ENCODE results near the gene OR52B6. TPM values are rescaled to one million over a fixed set of nuclear protein-coding genes. Genes with fewer than 3 reads are reported as not detected.

OR52B6 gene
- total and polyA plus RNA-seq, 2 donors (not counting 1 experiment from before 2014, with no cell fraction given): not detected

DNA sequence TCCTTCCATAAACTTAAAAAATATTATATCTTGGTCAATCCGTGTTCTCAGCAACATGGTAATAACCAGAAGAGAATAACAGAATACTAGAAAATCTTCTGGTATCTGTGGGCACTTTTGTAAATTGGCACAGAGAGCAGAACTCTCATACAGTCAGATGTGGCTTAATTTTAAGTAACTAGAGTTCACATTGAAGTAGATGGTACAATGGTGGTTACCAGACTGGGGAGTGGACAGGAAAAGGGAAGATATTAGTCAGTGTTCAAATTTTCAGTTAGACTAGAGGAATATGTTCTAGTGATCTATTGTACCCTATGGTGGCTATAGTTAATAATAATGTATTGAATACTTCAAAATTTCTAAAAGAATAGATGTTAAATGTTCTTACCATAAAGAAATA lies 39.2 kb upstream of the OR52B6 start:
- WGBS (ENCODE audit: insufficient coverage): no CpG with 5 or more reads among the region's 1 CpG
- Histone ChIP-seq H3K27ac (ENCODE audit: low read length in 2 of 2) (no peak overlapping the region), H3K27me3 (replicated peaks in 1 of 4; ENCODE audit: control extremely low read depth in 1 of 4, control insufficient read depth in 3 of 4, insufficient read depth in 4 of 4, low read length in 3 of 4) (no peaks in the 10 kb centered on the region), H3K4me1 (ENCODE audit: control insufficient read depth in 2 of 2, insufficient read depth in 2 of 2, low read length in 2 of 2) (no peaks in the 10 kb centered on the region), H3K4me2 (replicated peaks; ENCODE audit: low read depth, low read length, poor library complexity, severe bottlenecking) (no peak overlapping the region), H3K36me3 (replicated peaks in 1 of 2; ENCODE audit: control extremely low read depth in 1 of 2, control insufficient read depth in 1 of 2, extremely low read depth in 1 of 2, insufficient read depth in 2 of 2, low read length in 1 of 2) (no peaks in the 10 kb centered on the region), H3K4me3 (ENCODE audit: control extremely low read depth in 1 of 5, extremely low read depth in 1 of 5, insufficient read depth in 1 of 5, low read depth in 2 of 5, low read length in 4 of 5) (no peak overlapping the region), H3K79me2 (ENCODE audit: control insufficient read depth, insufficient read depth, low read length) (no peaks in the 10 kb centered on the region), H2AFZ (ENCODE audit: insufficient read depth, low read depth, low read length, poor library complexity, severe bottlenecking) (no peak overlapping the region), H3K9ac (ENCODE audit: low read length) (no peak overlapping the region), H3K9me3 (ENCODE audit: control extremely low read depth in 1 of 3, control insufficient read depth in 2 of 3, insufficient read depth in 1 of 3, low read length in 2 of 3) (peaks cover 0 to 4% (median 1%) of the 10 kb centered on the region in 3 donors), H4K20me1 (ENCODE audit: control insufficient read depth, insufficient read depth, low read length, poor library complexity, severe bottlenecking) (no peaks in the 10 kb centered on the region)
- Mint-ChIP-seq H3K4me1 (no peaks in the 10 kb centered on the region), H3K27me3 (peaks cover 9% of the 10 kb centered on the region), H3K27ac (no peak overlapping the region), H3K9me3 (ENCODE audit: insufficient read depth) (no peaks in the 10 kb centered on the region), H3K4me3 (no peak overlapping the region)
- no peak for DNase-seq
- ChIA-PET POLR2A (no interaction called here), CTCF (no interaction called here)
- TF ChIP-seq, protein P1, sequence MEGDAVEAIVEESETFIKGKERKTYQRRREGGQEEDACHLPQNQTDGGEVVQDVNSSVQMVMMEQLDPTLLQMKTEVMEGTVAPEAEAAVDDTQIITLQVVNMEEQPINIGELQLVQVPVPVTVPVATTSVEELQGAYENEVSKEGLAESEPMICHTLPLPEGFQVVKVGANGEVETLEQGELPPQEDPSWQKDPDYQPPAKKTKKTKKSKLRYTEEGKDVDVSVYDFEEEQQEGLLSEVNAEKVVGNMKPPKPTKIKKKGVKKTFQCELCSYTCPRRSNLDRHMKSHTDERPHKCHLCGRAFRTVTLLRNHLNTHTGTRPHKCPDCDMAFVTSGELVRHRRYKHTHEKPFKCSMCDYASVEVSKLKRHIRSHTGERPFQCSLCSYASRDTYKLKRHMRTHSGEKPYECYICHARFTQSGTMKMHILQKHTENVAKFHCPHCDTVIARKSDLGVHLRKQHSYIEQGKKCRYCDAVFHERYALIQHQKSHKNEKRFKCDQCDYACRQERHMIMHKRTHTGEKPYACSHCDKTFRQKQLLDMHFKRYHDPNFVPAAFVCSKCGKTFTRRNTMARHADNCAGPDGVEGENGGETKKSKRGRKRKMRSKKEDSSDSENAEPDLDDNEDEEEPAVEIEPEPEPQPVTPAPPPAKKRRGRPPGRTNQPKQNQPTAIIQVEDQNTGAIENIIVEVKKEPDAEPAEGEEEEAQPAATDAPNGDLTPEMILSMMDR (IDR thresholded peaks at IDR 0.05): no peak
- no peak for TF ChIP-seq EZH2 (IDR thresholded peaks at IDR 0.05; ENCODE audit: borderline replicate concordance, insufficient read depth, low read depth, low read length, poor library complexity, severe bottlenecking)
- ATAC-seq (ENCODE audit: low read depth): no peak
- intact Hi-C loops (cut with micrococcal nuclease): no loop called here

DNA sequence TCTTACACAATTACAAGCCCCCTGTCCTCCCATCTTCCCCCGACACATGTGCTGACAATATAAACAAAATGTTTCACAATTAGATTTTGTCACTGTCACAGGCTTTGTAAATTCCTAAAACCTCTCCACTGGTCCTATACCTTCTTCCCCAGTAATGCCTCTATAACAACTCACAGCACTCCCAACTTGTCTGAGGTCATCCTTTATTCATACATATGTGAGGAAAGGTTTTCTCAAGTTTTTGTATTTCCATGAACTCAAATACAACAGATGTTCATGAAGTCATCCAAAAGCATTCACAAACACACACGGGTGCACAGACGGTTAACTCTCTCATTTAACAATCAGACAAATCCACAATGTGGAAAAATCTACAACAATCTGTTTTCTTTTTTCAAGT lies 34.2 kb upstream of the OR52B6 start:
- CTCF ChIA-PET: no interaction called here
- no peak overlapping the region for H2AFZ ChIP-seq (ENCODE audit: insufficient read depth, low read depth, low read length, poor library complexity, severe bottlenecking)
- TF ChIP-seq, protein P1 (IDR thresholded peaks at IDR 0.05): no peak
- TF ChIP-seq EZH2 (IDR thresholded peaks at IDR 0.05; ENCODE audit: borderline replicate concordance, insufficient read depth, low read depth, low read length, poor library complexity, severe bottlenecking): no peak
- WGBS (ENCODE audit: insufficient coverage): 100% methylated on average over 1 of the region's 3 CpGs
- no peak overlapping the region for H3K4me3 Mint-ChIP-seq
- H3K9ac ChIP-seq (ENCODE audit: low read length): no peak overlapping the region
- H4K20me1 ChIP-seq (ENCODE audit: control insufficient read depth, insufficient read depth, low read length, poor library complexity, severe bottlenecking): no peaks in the 10 kb centered on the region
- DNase-seq (no peak), ATAC-seq (ENCODE audit: low read depth) (no peak)
- no peak overlapping the region for H3K27ac ChIP-seq (ENCODE audit: low read length in 2 of 2)
- H3K79me2 ChIP-seq (ENCODE audit: control insufficient read depth, insufficient read depth, low read length): no peaks in the 10 kb centered on the region
- no peaks in the 10 kb centered on the region for H3K4me1 Mint-ChIP-seq
- H3K4me2 ChIP-seq (replicated peaks; ENCODE audit: low read depth, low read length, poor library complexity, severe bottlenecking): no peak overlapping the region
- peaks cover under 1% of the 10 kb centered on the region for H3K27me3 Mint-ChIP-seq
- H3K27ac Mint-ChIP-seq: no peak overlapping the region
- POLR2A ChIA-PET: no interaction called here
- no peaks in the 10 kb centered on the region for H3K27me3 ChIP-seq (replicated peaks in 1 of 4; ENCODE audit: control extremely low read depth in 1 of 4, control insufficient read depth in 3 of 4, insufficient read depth in 4 of 4, low read length in 3 of 4)
- H3K36me3 ChIP-seq (replicated peaks in 1 of 2; ENCODE audit: control extremely low read depth in 1 of 2, control insufficient read depth in 1 of 2, extremely low read depth in 1 of 2, insufficient read depth in 2 of 2, low read length in 1 of 2): no peaks in the 10 kb centered on the region
- no peaks in the 10 kb centered on the region for H3K9me3 ChIP-seq (ENCODE audit: control extremely low read depth in 1 of 3, control insufficient read depth in 2 of 3, insufficient read depth in 1 of 3, low read length in 2 of 3)
- H3K4me1 ChIP-seq (ENCODE audit: control insufficient read depth in 2 of 2, insufficient read depth in 2 of 2, low read length in 2 of 2): no peaks in the 10 kb centered on the region
- H3K4me3 ChIP-seq (ENCODE audit: control extremely low read depth in 1 of 5, extremely low read depth in 1 of 5, insufficient read depth in 1 of 5, low read depth in 2 of 5, low read length in 4 of 5): no peak overlapping the region
- H3K9me3 Mint-ChIP-seq (ENCODE audit: insufficient read depth): no peaks in the 10 kb centered on the region
- intact Hi-C loops (cut with micrococcal nuclease): no loop called here
